GM23248 (cell line): ENCODE measurements around the gene SDR42E1.

Experiments used
- EZH2 ChIP-seq: fragments of 200-600 bp; sonication (generic); IDR thresholded peaks from 2 replicates; pipeline ENCODE4 v1.6.1; 2018; ENCODE audit warnings: antibody characterized with exemption, mild to moderate bottlenecking; ENCODE audit not compliant: insufficient read depth, poor library complexity, severe bottlenecking
- EZH2phosphoT487 ChIP-seq: fragments of 200-600 bp; sonication (generic); IDR thresholded peaks from 2 replicates; pipeline ENCODE4 v1.6.1; 2018; ENCODE audit warnings: antibody characterized with exemption, moderate library complexity, mild to moderate bottlenecking, low read depth; ENCODE audit not compliant: insufficient read depth

GRCh38 chr16:82059161-82059982, 48.1 kb upstream of the SDR42E1 start:
- TF ChIP-seq EZH2 (no peak), EZH2phosphoT487 (no peak)
